ENCODE measurements around the gene PTOV1.

GRCh38 chr19:49829200-49829599 is 21.8 kb upstream of the PTOV1 start:
- TF ChIP-seq CTCF (conservative IDR thresholded peaks at IDR 0.05; ENCODE audit: low read depth, low read length): no peak
- no peak for TF ChIP-seq EZH2 (IDR thresholded peaks at IDR 0.05; ENCODE audit: borderline replicate concordance, low read depth, low read length, poor library complexity, severe bottlenecking)
